HepG2 (cell line): ENCODE results near the gene PRPF38A. TPM values are rescaled to one million over a fixed set of nuclear protein-coding genes. Genes with fewer than 3 reads are reported as not detected.

Experiments used
- ASH2L ChIP-seq: fragments of 300-600, 200-600 bp; sonication (generic); IDR thresholded peaks from 2 replicates; pipeline ENCODE4 v1.7.0; 2017; ENCODE audit warnings: low read depth, mild to moderate bottlenecking, moderate library complexity, mixed read lengths, low read length; ENCODE audit not compliant: insufficient read length
- BATF2 ChIP-seq: sonication (generic); formaldehyde crosslinking; IDR thresholded peaks from 2 replicates; pipeline ENCODE4 v1.8.0; 2022; ENCODE audit warnings: mild to moderate bottlenecking, missing genetic modification reagents, moderate library complexity
- BORCS8-MEF2B ChIP-seq: sonication (generic); formaldehyde crosslinking; IDR thresholded peaks from 2 replicates; pipeline ENCODE4 v1.8.0; 2022; ENCODE audit warnings: mild to moderate bottlenecking, missing genetic modification reagents
- CBX1 ChIP-seq: IDR thresholded peaks from one replicate; pipeline ENCODE4 v1.6.1; 2016; ENCODE audit warnings: antibody characterized with exemption, low read depth
- CCDC6 ChIP-seq: sonication (generic); formaldehyde crosslinking; IDR thresholded peaks from 2 replicates; pipeline ENCODE4 v1.8.1; 2022; ENCODE audit warnings: mild to moderate bottlenecking, missing genetic modification reagents, moderate library complexity
- CHD4 ChIP-seq: fragments of 200-600 bp; sonication (generic); IDR thresholded peaks from 2 replicates; pipeline ENCODE4 v1.7.0; 2017; ENCODE audit warnings: mild to moderate bottlenecking, low read length, borderline replicate concordance
- IRF2 ChIP-seq: IDR thresholded peaks from 2 replicates; pipeline ENCODE4 v1.6.1; 2018; ENCODE audit warnings: missing genetic modification reagents, missing compliant biosample characterization
- KAT7 ChIP-seq: IDR thresholded peaks from 2 replicates; pipeline ENCODE4 v1.6.1; 2018; ENCODE audit warnings: borderline replicate concordance, missing compliant biosample characterization
- KDM1A ChIP-seq: IDR thresholded peaks from 2 replicates; pipeline ENCODE4 v1.6.1; 2016; ENCODE audit warnings: missing compliant biosample characterization
- KDM5A ChIP-seq: fragments of 200-600 bp; sonication (generic); IDR thresholded peaks from 2 replicates; pipeline ENCODE4 v1.7.0; 2018; ENCODE audit warnings: antibody characterized with exemption, mild to moderate bottlenecking, low read length, borderline replicate concordance
- MAFG ChIP-seq: sonication (generic); formaldehyde crosslinking; IDR thresholded peaks from 2 replicates; pipeline ENCODE4 v1.5.1; 2020; ENCODE audit warnings: mild to moderate bottlenecking, missing genetic modification reagents
- MIER2 ChIP-seq: IDR thresholded peaks from 2 replicates; pipeline ENCODE4 v1.6.1; 2016; ENCODE audit warnings: missing biosample characterization, missing genetic modification reagents
- MTA3 ChIP-seq: sonication (generic); formaldehyde crosslinking; IDR thresholded peaks from 2 replicates; pipeline ENCODE4 v1.4.0; 2020; ENCODE audit warnings: missing genetic modification reagents
- REL ChIP-seq: sonication (generic); formaldehyde crosslinking; conservative IDR thresholded peaks from 2 replicates; pipeline ENCODE4 v1.8.0; 2022; ENCODE audit warnings: mild to moderate bottlenecking, missing genetic modification reagents, moderate library complexity
- SATB2 ChIP-seq: sonication (generic); formaldehyde crosslinking; IDR thresholded peaks from 2 replicates; pipeline ENCODE4 v1.5.0; 2020; ENCODE audit warnings: missing genetic modification reagents
- SIX4 ChIP-seq: sonication (generic); formaldehyde crosslinking; IDR thresholded peaks from 2 replicates; pipeline ENCODE4 v1.4.0; 2020; ENCODE audit warnings: missing genetic modification reagents
- TBL1XR1 ChIP-seq: fragments of 150-350 bp; IDR thresholded peaks from 2 replicates; pipeline ENCODE4 v1.6.1; 2014; ENCODE audit warnings: borderline replicate concordance, low read length; ENCODE audit not compliant: partially characterized antibody
- ZIK1 ChIP-seq: sonication (generic); formaldehyde crosslinking; IDR thresholded peaks from 2 replicates; pipeline ENCODE4 v1.5.0; 2020; ENCODE audit warnings: mild to moderate bottlenecking, low read depth, missing genetic modification reagents, borderline replicate concordance
- ZMYM2 ChIP-seq: sonication (generic); formaldehyde crosslinking; IDR thresholded peaks from 2 replicates; pipeline ENCODE4 v1.8.0; 2022; ENCODE audit warnings: mild to moderate bottlenecking, missing genetic modification reagents
- ZNF235 ChIP-seq: sonication (generic); formaldehyde crosslinking; IDR thresholded peaks from 2 replicates; pipeline ENCODE4 v1.8.1; 2023; ENCODE audit warnings: mild to moderate bottlenecking, missing genetic modification reagents, borderline replicate concordance
- ZNF337 ChIP-seq: sonication (generic); formaldehyde crosslinking; IDR thresholded peaks from 2 replicates; pipeline ENCODE4 v1.5.1; 2020; ENCODE audit warnings: missing genetic modification reagents, low read depth, mild to moderate bottlenecking, borderline replicate concordance
- ZNF382 ChIP-seq: sonication (generic); formaldehyde crosslinking; IDR thresholded peaks from 2 replicates; pipeline ENCODE4 v1.5.0; 2020; ENCODE audit warnings: missing genetic modification reagents, mild to moderate bottlenecking, borderline replicate concordance
- ZNF407 ChIP-seq: sonication (generic); formaldehyde crosslinking; IDR thresholded peaks from one replicate; pipeline ENCODE4 v1.5.1; 2020; ENCODE audit warnings: mild to moderate bottlenecking, missing genetic modification reagents; ENCODE audit errors: not compliant biosample characterization
- polyA plus RNA-seq, 8 experiments: library from polyadenylated mRNA; depleted of rRNA in 3 of 8; stranded (reverse) in 7 of 8; unstranded in 1 of 8; fragments of >200 nt; fragmentation: Illumina TruSeq in 4 of 8; extraction: Trizol in 4 of 8; gene quantifications; 2 replicates each; pipeline versions ENCODE4 v1.2.1 to v1.2.3, GENCODE V29; 2011 to 2016; ENCODE audit warnings: low read depth in 4 of 8, missing spikeins in 1 of 8, mixed read lengths in 1 of 8; ENCODE audit not compliant: insufficient read depth in 1 of 8
- total RNA-seq, 5 experiments: library from RNA; depleted of rRNA; stranded (reverse); fragments of >200 nt; fragmentation: Illumina TruSeq; extraction: Trizol; gene quantifications; 2 replicates each; pipeline ENCODE4 v1.2.3, GENCODE V29; 2016; ENCODE audit warnings: low read depth in 1 of 5

Gene PRPF38A
- total and polyA plus RNA-seq, 2 of the 13 experiments (the other 11 are each of a cell fraction or from before 2014, with no cell fraction given), result 18.3 to 45.5 TPM

- no peak for TF ChIP-seq ZNF407 (CRISPR knock-in tag)
- TF ChIP-seq BORCS8-MEF2B (CRISPR knock-in tag), result no peak
- TF ChIP-seq ZNF337 (CRISPR knock-in tag), result no peak
- TF ChIP-seq ZIK1 (CRISPR knock-in tag), result peak; percentile 24; the same call in 1 of the 2 replicates
- TF ChIP-seq KAT7 (CRISPR knock-in tag), result peak; percentile 77
- TF ChIP-seq TBL1XR1, result no peak
- no peak for TF ChIP-seq SIX4 (CRISPR knock-in tag)
- no peak for TF ChIP-seq ZNF382 (CRISPR knock-in tag)
- no peak for TF ChIP-seq KDM5A
- TF ChIP-seq CCDC6 (CRISPR knock-in tag), result no peak
- no peak for TF ChIP-seq BATF2 (CRISPR knock-in tag)
- TF ChIP-seq MTA3, result no peak
- TF ChIP-seq ZNF235 (CRISPR knock-in tag), result no peak
- TF ChIP-seq KDM1A (CRISPR knock-in tag), result no peak
- TF ChIP-seq ASH2L, result peak; percentile 63
- TF ChIP-seq IRF2, result 0 out of 2 replicates have a peak, but pooled peaks have one; percentile 44
- TF ChIP-seq SATB2 (CRISPR knock-in tag), result no peak
- no peak for TF ChIP-seq MAFG (CRISPR knock-in tag)
- peak; percentile 20 for TF ChIP-seq CBX1
- no peak for TF ChIP-seq MIER2 (CRISPR knock-in tag)
- TF ChIP-seq REL (CRISPR knock-in tag), result no peak
- no peak for TF ChIP-seq ZMYM2 (CRISPR knock-in tag)
- no peak for TF ChIP-seq CHD4
Observed at GRCh38 chr1:52365746-52366516, 38.5 kb upstream of the PRPF38A start, which contains the start of gene CC2D1B (continued).
